Esophagus muscularis mucosa (tissue), 4 donors: Measurements from ENCODE around the gene TMEM121.

Experiments used
- CTCF ChIP-seq, 3 experiments: fragments of 200-600 bp in 2 of 3; fragments of 450-650 bp in 1 of 3; sonication (generic) in 2 of 3; IDR thresholded peaks; one replicate each; pipeline ENCODE4 v1.5.1; 2017 to 2019; ENCODE audit warnings: antibody characterized with exemption in 3 of 3, mild to moderate bottlenecking in 2 of 3, moderate library complexity in 1 of 3
- EP300 ChIP-seq: sonication (generic); formaldehyde crosslinking; IDR thresholded peaks from one replicate; pipeline ENCODE4 v1.6.1; 2017; ENCODE audit warnings: antibody characterized with exemption
- POLR2A ChIP-seq: fragments of 450-650 bp; IDR thresholded peaks from one replicate; pipeline ENCODE4 v1.6.1; 2017; ENCODE audit warnings: antibody characterized with exemption, moderate library complexity, mild to moderate bottlenecking, low read depth
- POLR2AphosphoS5 ChIP-seq, 2 donors: sonication (generic); formaldehyde crosslinking; IDR thresholded peaks; one replicate each; pipeline ENCODE4 v1.6.1; 2017; ENCODE audit warnings: antibody characterized with exemption in 2 of 2

- no peak for TF ChIP-seq CTCF (IDR thresholded peaks at IDR 0.05)
- no peak for TF ChIP-seq POLR2A
- TF ChIP-seq EP300: no peak
- no peak for TF ChIP-seq POLR2AphosphoS5 (IDR thresholded peaks at IDR 0.05)
Measured at GRCh38 chr14:105530285-105531087, 4.1 kb downstream of the TMEM121 start.
